Islet of Langerhans (tissue), 1 donor: ENCODE results near the gene CHPF.

Source experiments
- FAIRE-seq: peaks from one replicate; lab custom pipeline; 2011; peaks lifted over from hg19 to GRCh38; lab: Jason Lieb, UNC

The CHPF gene

GRCh38 chr2:219567791-219568361 is 24.3 kb upstream of the CHPF start:
- no peak for FAIRE-seq

DNA sequence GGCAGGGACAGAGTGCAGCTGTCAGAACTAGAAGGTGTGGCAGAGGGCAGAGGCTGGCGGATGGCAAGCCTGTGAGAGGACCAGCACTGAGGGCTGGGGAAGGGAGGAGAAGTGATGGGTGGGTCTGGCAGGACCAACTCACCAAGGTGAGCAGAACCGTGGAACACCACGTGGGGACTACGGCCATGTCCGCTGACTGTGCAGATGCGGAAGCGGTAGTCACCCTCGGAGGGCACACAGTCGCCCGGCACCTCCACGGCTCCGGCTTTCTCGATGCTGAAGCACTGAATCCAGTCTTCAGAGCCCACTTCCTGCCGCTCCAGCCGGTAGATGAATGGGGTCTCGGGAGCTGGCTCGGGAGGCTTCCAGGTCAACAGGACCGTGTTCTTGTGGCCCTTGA is 23.5 kb upstream of the CHPF start:
- no peak for FAIRE-seq

- FAIRE-seq, result no peak
Observed at GRCh38 chr2:219566640-219567039, 23.0 kb upstream of the CHPF start.

DNA sequence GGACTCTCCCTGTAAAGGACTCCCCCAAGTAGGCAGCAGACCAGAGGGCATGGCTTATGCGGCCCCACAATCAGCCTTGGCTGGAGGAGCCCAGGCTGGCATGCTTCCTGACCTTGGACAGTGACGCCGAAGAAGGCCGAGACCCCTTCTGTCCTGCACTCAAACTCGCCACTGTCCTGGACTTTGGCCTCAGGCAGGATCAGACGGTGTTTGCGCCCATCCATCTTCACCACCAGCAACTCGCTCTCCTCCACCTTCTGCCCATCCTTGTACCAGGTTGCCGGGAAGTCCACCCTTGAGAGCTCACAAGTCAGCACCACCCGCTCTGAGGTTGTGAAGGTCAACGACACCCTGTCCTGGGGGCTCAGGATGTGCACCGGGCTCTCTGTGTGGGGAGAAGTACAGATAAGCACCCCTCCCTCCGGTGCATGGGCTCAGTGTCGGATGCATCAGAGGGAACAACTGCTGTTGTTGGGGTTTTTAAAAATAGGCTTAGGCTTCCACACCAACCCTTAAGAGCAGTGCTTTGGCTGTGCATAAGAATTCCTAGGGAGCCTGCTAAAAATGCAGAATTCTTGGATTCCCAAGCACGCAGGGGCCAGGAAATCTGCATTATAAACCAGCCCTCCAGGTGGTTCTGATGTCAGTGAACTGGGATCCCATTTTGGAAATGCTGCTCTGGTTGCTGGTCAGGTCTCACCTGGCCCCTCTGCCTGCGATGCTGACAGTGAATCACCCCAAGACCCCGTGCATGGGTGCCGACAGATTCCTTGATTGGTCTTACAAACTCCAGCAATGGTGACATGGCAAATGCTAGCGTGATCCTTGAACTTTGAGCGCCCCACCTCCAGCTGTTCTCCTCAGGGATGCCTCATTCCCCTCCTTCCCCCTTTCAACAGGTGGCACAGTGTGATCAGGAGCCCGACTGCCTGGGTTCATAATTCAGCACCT is 21.8 kb upstream of the CHPF start:
- no peak for FAIRE-seq

DNA sequence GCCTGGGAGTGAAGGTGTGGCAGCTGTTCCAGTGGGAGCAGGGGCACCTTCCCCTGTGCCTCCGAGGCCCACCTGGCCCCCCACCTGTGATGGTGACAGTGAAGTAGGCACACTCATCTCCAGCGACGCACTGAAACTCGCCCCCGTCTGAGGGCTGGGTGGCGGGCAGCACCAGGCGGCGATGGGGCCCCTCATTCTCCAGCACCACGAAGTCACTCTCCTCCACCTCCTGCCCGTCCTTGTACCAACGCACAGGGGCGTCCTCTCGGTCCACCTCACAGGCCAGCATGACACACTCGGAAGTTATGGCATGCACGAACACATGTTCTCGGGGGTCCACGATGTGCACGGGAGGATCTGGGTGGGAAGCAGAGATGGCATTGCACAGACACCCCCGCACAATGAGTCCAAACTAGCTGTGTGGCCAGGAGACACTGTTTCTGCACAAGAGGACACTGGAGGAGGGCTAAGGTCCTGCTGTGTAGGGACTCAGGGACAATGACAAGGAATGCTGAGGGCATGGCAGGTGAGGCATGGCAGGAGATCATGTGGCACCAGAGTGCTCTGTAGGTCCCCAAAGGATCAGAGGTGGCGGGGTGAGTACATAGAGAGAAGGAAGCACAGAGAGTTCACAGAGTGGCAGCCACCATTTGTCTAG is 19.8 kb upstream of the CHPF start:
- FAIRE-seq, result no peak

GRCh38 chr2:219562049-219563020 is 18.7 kb upstream of the CHPF start:
- no peak for FAIRE-seq

DNA sequence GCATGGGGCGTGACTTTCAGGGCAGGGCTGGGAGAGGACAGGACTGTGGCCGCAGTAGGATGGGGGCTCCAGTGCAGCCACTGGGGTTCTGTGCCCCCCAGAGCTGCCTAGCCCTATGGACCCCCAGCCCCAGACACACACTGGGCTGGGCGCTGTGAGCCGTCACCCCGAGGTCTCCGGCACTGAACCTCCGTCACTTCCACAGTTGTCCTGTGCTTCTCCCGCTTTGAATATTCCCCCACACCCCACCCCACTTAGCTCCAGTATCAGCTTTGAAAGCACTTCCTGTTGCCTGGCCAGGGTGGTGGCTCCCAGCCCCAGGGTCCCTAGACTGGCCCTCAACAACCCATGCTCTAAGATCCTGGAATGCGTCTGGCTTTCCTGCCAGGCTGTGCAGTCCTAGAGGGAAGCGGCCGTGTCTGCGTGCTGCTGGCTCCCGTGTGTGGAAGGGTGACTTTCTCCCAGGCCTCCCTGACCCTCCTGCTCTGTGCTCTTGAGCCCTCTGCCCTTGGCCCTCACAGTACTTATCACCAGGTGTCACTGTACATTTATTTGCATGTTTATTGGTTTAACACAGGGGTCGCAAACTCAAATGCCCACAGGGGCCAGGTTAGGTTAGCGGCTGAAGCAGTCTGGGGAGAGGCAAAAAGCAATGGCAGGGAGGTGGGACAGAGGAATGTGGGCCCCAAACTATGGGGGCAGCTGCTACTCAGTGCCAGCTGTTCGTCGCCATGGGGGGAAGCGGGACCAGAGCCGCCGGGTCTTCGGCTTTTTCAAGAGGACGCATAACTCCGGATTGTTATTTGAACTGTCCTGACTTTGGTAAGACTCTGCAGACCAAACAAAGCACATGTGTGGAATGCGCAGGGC is 17.8 kb upstream of the CHPF start:
- no peak for FAIRE-seq

DNA sequence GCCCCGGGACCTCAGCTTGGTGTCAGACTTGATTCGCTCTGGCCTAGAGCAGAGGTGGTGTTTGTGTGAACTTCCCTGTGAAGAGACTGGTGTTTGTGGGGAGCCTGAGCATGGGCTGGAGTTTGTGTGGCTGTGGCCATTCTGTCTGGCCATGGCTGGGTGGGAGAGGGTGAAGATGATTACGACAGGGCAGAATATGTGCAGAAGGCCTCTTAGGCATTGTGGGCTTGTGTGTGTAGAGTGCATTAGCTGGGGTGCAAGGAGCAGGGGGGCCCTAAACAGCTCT is 17.2 kb upstream of the CHPF start:
- no peak for FAIRE-seq

DNA sequence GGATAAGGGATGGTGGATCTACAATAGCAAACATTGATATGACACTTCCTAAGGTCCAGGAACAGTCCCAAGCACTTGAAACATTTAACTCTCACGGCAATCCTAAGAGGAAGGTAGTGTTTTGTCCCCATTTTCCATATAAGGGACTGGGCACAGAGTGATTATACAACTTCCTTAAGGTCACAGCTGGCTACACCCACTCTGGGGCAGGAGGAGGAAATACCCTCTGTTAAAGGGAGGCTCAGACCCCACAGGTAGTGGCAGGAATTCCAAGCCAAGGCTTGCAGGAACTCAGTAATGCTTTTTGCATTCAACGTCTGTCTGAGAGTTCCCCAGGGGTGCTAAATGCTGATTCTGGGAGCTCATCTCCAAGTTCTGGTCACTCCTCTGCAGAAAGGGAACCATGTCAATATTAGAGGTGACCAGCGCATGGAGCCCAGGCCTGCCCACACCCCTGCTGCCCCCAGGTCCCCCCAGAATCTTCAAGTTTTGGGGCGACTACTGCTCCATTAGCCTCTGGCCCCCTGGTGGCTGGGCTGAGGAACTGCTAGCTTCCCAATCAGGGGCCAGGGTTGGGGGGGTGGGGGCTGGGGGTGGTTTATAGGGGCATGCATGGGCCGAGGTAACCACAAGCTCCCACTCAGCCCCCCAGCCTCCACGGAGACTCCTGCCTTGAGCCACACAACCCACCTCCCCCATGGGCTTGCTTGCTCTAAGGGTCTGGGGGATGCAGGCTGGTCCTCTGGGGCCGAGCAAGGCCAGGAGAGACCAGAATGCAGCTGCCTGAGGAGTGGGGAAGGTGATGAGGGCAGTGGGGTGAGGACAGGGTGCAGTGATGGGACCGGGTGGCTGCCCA is 16.7 kb upstream of the CHPF start:
- no peak for FAIRE-seq

DNA sequence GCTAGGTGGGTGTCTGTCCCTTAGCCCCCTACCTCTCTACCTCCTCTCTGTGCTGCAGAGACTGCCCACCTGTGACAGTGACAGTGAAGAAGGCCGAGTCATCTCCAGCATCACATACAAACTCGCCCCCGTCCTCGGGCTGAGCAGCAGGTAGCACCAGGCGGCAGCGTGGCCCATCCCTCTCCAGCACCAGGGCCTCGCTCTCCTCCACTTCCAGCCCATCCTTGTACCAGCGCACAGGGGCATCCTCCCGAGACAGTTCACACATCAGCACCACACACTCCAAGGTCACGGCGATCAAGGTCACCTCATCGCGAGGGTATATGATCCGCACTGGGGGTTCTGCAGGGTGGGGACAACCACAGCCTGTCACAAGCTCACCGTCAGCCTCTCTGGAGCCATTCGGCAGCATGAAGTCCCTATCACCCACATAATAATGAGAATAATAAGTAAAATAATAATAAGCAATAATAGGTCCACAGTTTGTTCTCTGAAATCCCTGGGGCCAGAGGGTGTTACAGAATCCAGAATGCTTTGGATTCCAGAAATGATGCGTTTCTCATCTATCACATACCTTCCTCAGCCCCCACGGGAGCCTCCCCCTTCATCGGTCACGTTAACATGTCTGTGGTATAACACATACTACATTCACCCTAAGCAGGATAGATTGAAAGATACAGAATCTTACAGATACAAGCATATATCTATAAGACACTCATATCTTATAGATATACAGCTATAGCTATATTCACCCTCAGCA is 15.7 kb upstream of the CHPF start:
- no peak for FAIRE-seq

GRCh38 chr2:219557791-219558785 is 14.5 kb upstream of the CHPF start:
- no peak for FAIRE-seq

DNA sequence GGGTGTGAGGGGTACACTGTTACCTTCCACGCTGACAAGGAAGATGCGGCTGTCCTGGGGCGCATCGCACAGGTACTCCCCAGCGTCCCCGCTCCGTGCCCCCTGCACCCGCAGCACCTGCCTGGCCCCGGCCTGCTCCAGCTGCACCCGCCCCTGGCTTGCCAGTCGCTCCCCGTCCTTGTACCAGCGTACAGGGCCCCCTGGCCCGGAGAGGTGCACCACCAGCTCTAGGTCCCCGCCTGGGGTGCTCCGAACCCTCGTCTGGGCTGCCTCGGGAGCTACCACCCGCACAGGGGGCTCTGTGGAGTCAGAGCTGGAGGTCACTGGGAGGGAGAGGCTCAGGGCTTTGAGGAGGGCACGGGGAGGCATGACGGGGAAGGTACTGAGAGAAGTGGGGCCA is 13.7 kb upstream of the CHPF start:
- FAIRE-seq, result no peak

DNA sequence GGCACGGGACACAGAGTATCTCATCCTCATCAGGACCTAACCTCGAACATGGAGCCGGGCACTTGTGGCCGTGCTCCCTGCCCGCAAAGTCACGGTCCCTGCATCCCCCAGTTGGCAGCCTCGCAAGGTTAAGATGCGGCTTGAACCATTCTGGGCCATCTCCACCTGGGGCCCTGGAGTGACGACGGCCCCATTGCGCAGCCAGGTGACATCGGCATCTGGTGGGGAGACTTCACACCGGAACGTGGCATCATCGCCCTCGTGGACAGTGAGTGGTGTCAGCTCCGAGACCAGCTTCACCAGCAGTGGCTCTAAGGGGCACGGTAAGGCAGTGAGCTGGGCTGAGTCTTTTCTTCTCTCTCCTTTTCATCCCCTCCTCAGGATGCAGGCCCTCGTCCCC is 12.8 kb upstream of the CHPF start:
- no peak for FAIRE-seq

- FAIRE-seq, result no peak
Observed at GRCh38 chr2:219555956-219556355, 12.3 kb upstream of the CHPF start.

DNA sequence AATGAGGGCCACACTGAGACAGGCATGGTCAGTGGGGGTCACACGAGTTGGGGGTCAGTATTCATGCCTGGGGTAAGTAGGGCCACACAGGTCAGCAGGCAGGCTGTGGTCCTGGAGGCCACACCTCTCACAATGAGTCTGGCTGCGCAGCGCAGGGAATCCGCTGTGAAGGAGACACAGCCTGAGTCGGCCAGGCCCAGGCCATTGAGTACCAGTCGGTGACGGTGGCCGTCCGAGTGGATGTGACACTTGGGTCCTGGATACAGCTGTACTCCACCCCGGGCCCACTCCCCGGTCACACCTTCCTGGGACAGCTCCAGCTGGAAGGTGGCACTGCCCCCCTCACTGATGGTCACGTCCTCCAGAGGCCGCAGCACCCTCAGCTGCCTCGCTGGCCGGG is 10.7 kb upstream of the CHPF start:
- no peak for FAIRE-seq

DNA sequence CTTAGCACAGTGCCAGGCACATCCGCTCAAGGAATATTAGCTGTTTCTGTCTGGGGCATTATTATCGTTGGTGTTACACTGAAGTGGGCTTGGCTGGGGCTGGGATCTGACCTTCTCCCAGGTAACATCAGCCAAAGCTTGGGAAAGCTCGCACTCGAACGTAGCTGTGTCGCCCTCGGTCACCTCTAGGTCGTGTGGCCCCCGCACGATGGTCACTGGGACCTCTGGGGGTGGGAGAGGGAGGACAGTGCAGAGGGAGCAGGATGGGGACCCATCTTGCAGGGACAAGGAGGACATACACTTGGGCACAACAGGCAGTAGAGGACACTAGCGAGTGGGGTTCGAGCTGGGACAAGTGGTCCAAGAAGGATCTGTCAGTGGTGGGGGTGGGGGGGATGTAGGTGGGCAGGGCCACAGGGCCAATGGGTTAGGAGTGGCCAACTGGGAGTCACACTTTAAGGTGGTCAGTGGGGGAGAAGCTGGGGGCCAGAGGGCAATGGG is 9.9 kb upstream of the CHPF start:
- FAIRE-seq, result no peak

DNA sequence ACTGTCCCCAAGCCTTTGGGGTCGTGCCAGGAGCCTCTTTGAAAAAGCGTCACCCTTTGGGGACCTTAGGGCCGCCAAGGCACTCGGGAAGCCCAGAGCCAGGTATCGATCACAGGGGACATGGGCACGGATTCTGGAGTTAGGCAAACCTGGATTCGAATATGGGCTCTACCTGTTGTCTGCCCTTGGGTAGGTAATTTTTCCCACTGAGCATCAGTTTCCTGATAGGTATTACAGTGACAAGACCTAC is 9.5 kb upstream of the CHPF start:
- no peak for FAIRE-seq

- FAIRE-seq, result no peak
Observed at GRCh38 chr2:219552382-219553167, 9.0 kb upstream of the CHPF start.
